H1 (cell line): Measurements from ENCODE around the gene KCTD10. TPM values are rescaled to one million over a fixed set of nuclear protein-coding genes. Genes with fewer than 3 reads are reported as not detected.

Experiments used
- CTCF ChIA-PET: fragments of 300-600 bp; sonication (Branson Sonifier 250); formaldehyde crosslinking; loops from one replicate; lab custom pipeline; 2021; ENCODE audit not compliant: partially characterized antibody; lab: Charles Lee
- POLR2A ChIA-PET: fragments of 300-600 bp; sonication (Branson Sonifier 250); formaldehyde crosslinking; loops from one replicate; lab custom pipeline; 2021; ENCODE audit warnings: inconsistent platforms; ENCODE audit not compliant: partially characterized antibody; lab: Charles Lee
- DNase-seq, 2 experiments: peaks; one replicate each; pipeline versions ENCODE4 v3.0.0 to v3.0.0-alpha.2; 2010 to 2022; ENCODE audit warnings: low spot score in 2 of 2, low read depth in 1 of 2, mixed read lengths in 1 of 2
- FAIRE-seq: peaks from 2 replicates; lab custom pipeline; 2011; peaks lifted over from hg19 to GRCh38; lab: Jason Lieb, UNC
- H2AFZ ChIP-seq: 2 replicates; pipeline ENCODE4 v1.8.1; 2012; ENCODE audit warnings: low read length, inconsistent platforms
- H2AK5ac ChIP-seq: 2 replicates; pipeline ENCODE4 v1.6.1; 2013; ENCODE audit warnings: low read depth, low read length
- H2BK120ac ChIP-seq: replicated peaks from 2 replicates; pipeline ENCODE3; 2013; ENCODE audit warnings: low read depth, low read length, inconsistent platforms
- H2BK12ac ChIP-seq: 2 replicates; pipeline ENCODE4 v1.6.1; 2013; ENCODE audit warnings: low read depth, low read length
- H2BK15ac ChIP-seq: 2 replicates; pipeline ENCODE4 v1.6.1; 2013; ENCODE audit warnings: low read length
- H2BK20ac ChIP-seq: 2 replicates; pipeline ENCODE4 v1.6.1; 2013; ENCODE audit warnings: low read length
- H2BK5ac ChIP-seq: 2 replicates; pipeline ENCODE4 v1.6.1; 2013; ENCODE audit warnings: low read depth, low read length
- H3K14ac ChIP-seq: 2 replicates; pipeline ENCODE4 v1.6.1; 2013; ENCODE audit warnings: inconsistent platforms; ENCODE audit not compliant: insufficient read length
- H3K18ac ChIP-seq: 2 replicates; pipeline ENCODE4 v1.6.1; 2013; ENCODE audit warnings: low read length; ENCODE audit errors: extremely low read depth
- H3K23ac ChIP-seq: 2 replicates; pipeline ENCODE4 v1.6.1; 2013; ENCODE audit warnings: inconsistent platforms; ENCODE audit not compliant: insufficient read length
- H3K23me2 ChIP-seq: 2 replicates; pipeline ENCODE4 v1.6.1; 2013; ENCODE audit warnings: low read depth, low read length
- H3K27ac ChIP-seq: 2 replicates; pipeline ENCODE4 v1.6.1; 2011; ENCODE audit warnings: low read depth, low read length, inconsistent platforms
- H3K27me3 ChIP-seq, 4 experiments: replicated peaks in 1 of 4; 1 replicate in 1 of 4; 2 replicates in 3 of 4; pipeline versions ENCODE4 v1.6.1 to v1.8.1; 2011 to 2013; ENCODE audit warnings: low read length in 3 of 4, mild to moderate bottlenecking in 3 of 4, inconsistent platforms in 2 of 4, mixed read lengths in 2 of 4, moderate library complexity in 1 of 4; ENCODE audit not compliant: control insufficient read depth in 3 of 4, insufficient read depth in 3 of 4; ENCODE audit errors: extremely low read depth in 1 of 4
- H3K36me3 ChIP-seq, 4 experiments: 2 replicates each; pipeline versions ENCODE4 v1.6.1 to v1.8.1; 2011 to 2013; ENCODE audit warnings: mild to moderate bottlenecking in 4 of 4, low read length in 3 of 4, moderate library complexity in 2 of 4, control low read depth in 1 of 4, inconsistent platforms in 1 of 4; ENCODE audit not compliant: insufficient read depth in 4 of 4, control insufficient read depth in 2 of 4
- H3K4ac ChIP-seq: replicated peaks from 2 replicates; pipeline ENCODE3; 2013; ENCODE audit warnings: low read length, low read depth, mixed read lengths, inconsistent platforms; ENCODE audit not compliant: insufficient read length
- H3K4me1 ChIP-seq, 4 experiments: replicated peaks in 1 of 4; 1 replicate in 1 of 4; 2 replicates in 3 of 4; pipeline versions ENCODE4 v1.6.1 to v1.8.1; 2011 to 2013; ENCODE audit warnings: low read length in 3 of 4, inconsistent platforms in 2 of 4, mixed read lengths in 1 of 4; ENCODE audit not compliant: insufficient read depth in 4 of 4, control insufficient read depth in 3 of 4
- H3K4me2 ChIP-seq, 2 experiments: 2 replicates each; pipeline versions ENCODE4 v1.6.1 to v1.8.1; 2011 to 2013; ENCODE audit warnings: low read depth in 2 of 2, low read length in 2 of 2, control low read depth in 1 of 2, inconsistent platforms in 1 of 2, mild to moderate bottlenecking in 1 of 2; ENCODE audit not compliant: insufficient read depth in 1 of 2
- H3K4me3 ChIP-seq, 4 experiments: fragments of 200-600, 300-600 bp in 1 of 4; sonication (generic), shearing (Covaris generic), sonication (Bioruptor Twin) in 1 of 4; 2 replicates each; pipeline versions ENCODE4 v1.5.1 to v1.8.1; 2011 to 2016; ENCODE audit warnings: low read length in 4 of 4, low read depth in 3 of 4, control low read depth in 2 of 4, inconsistent platforms in 2 of 4, mild to moderate bottlenecking in 2 of 4, mixed read lengths in 1 of 4, moderate library complexity in 1 of 4; ENCODE audit not compliant: insufficient read depth in 2 of 4; ENCODE audit errors: extremely low read depth in 1 of 4
- H3K56ac ChIP-seq: replicated peaks from 2 replicates; pipeline ENCODE3; 2013; ENCODE audit warnings: low read depth, mild to moderate bottlenecking, mixed read lengths, low read length, inconsistent platforms; ENCODE audit not compliant: insufficient read length
- H3K79me1 ChIP-seq: 2 replicates; pipeline ENCODE4 v1.6.1; 2013; ENCODE audit warnings: low read depth, low read length, control low read depth
- H3K79me2 ChIP-seq, 2 experiments: 2 replicates each; pipeline versions ENCODE4 v1.6.1 to v1.8.1; 2012 to 2013; ENCODE audit warnings: low read length in 2 of 2, mild to moderate bottlenecking in 2 of 2, inconsistent platforms in 1 of 2; ENCODE audit not compliant: insufficient read depth in 2 of 2, control insufficient read depth in 1 of 2
- H3K9ac ChIP-seq, 4 experiments: replicated peaks in 1 of 4; 1 replicate in 1 of 4; 2 replicates in 3 of 4; pipeline versions ENCODE4 v1.6.1 to v1.8.1; 2011 to 2013; ENCODE audit warnings: low read depth in 3 of 4, low read length in 3 of 4, control low read depth in 2 of 4, mild to moderate bottlenecking in 2 of 4, moderate library complexity in 2 of 4, inconsistent platforms in 1 of 4; ENCODE audit errors: extremely low read depth in 1 of 4
- H3K9me3 ChIP-seq, 2 experiments: 2 replicates each; pipeline versions ENCODE4 v1.6.1 to v1.8.1; 2012 to 2013; ENCODE audit warnings: mild to moderate bottlenecking in 2 of 2, moderate library complexity in 2 of 2, control low read depth in 1 of 2, inconsistent platforms in 1 of 2, low read depth in 1 of 2, low read length in 1 of 2, mixed read lengths in 1 of 2; ENCODE audit not compliant: insufficient read depth in 2 of 2
- H4K20me1 ChIP-seq, 2 experiments: replicated peaks in 1 of 2; 2 replicates each; pipeline versions ENCODE3 to v1.8.1; 2011 to 2013; ENCODE audit warnings: inconsistent platforms in 2 of 2, low read length in 2 of 2, mild to moderate bottlenecking in 1 of 2; ENCODE audit not compliant: insufficient read depth in 2 of 2, control insufficient read depth in 1 of 2
- H4K5ac ChIP-seq: 2 replicates; pipeline ENCODE4 v1.6.1; 2013; ENCODE audit warnings: low read length, low read depth, mixed read lengths, inconsistent platforms; ENCODE audit not compliant: insufficient read length
- H4K8ac ChIP-seq: 2 replicates; pipeline ENCODE4 v1.8.0; 2013; ENCODE audit warnings: mild to moderate bottlenecking, moderate library complexity, low read length, inconsistent platforms; ENCODE audit not compliant: insufficient read depth; ENCODE audit errors: extremely low read depth
- H4K91ac ChIP-seq: replicated peaks from 2 replicates; pipeline ENCODE3; 2013; ENCODE audit warnings: low read length, mixed read lengths, inconsistent platforms; ENCODE audit not compliant: insufficient read length
- BRCA1 ChIP-seq: IDR thresholded peaks from 2 replicates; pipeline ENCODE4 v1.6.1; 2012; ENCODE audit warnings: low read depth, low read length, improper control_type of control experiment
- GTF2F1 ChIP-seq: IDR thresholded peaks from 2 replicates; pipeline ENCODE4 v1.6.1; 2012; ENCODE audit warnings: low read depth, low read length, improper control_type of control experiment, borderline replicate concordance
- JUND ChIP-seq: IDR thresholded peaks from 2 replicates; pipeline ENCODE4 v1.6.1; 2011; ENCODE audit warnings: mild to moderate bottlenecking, improper control_type of control experiment, low read length
- KDM1A ChIP-seq: fragments of 200-600, 300-600 bp; sonication (generic); IDR thresholded peaks from 2 replicates; pipeline ENCODE4 v1.7.1; 2016; ENCODE audit warnings: mild to moderate bottlenecking, low read length, borderline replicate concordance
- PHF8 ChIP-seq: fragments of 200-600 bp; sonication (generic); conservative IDR thresholded peaks from 2 replicates; pipeline ENCODE4 v1.7.1; 2012; ENCODE audit warnings: low read depth, mild to moderate bottlenecking, inconsistent platforms, low read length, moderate library complexity
- POLR2A ChIP-seq, 2 experiments: IDR thresholded peaks; 1 replicate in 1 of 2; 2 replicates in 1 of 2; pipeline ENCODE4 v1.6.1; 2011; ENCODE audit warnings: low read depth in 2 of 2, low read length in 2 of 2, mild to moderate bottlenecking in 2 of 2; ENCODE audit errors: control extremely low read depth in 1 of 2
- RBBP5 ChIP-seq: IDR thresholded peaks from 2 replicates; pipeline ENCODE4 v1.7.1; 2012; ENCODE audit warnings: low read depth, mild to moderate bottlenecking, inconsistent platforms, low read length, moderate library complexity, borderline replicate concordance
- RNF2 ChIP-seq: fragments of 200-900, 300-1000 bp; sonication (generic); IDR thresholded peaks from 2 replicates; pipeline ENCODE4 v1.7.1; 2016; ENCODE audit warnings: borderline replicate concordance, low read depth, mild to moderate bottlenecking, antibody characterized with exemption, low read length; ENCODE audit not compliant: poor library complexity, severe bottlenecking; ENCODE audit errors: missing control alignments
- SIN3A ChIP-seq, 2 experiments: IDR thresholded peaks in 1 of 2; conservative IDR thresholded peaks in 1 of 2; 2 replicates each; pipeline ENCODE4 v1.6.1; 2011 to 2012; ENCODE audit warnings: low read length in 2 of 2, improper control_type of control experiment in 1 of 2, low read depth in 1 of 2, mild to moderate bottlenecking in 1 of 2
- SUZ12 ChIP-seq: fragments of 200-600 bp; sonication (generic); IDR thresholded peaks from 2 replicates; pipeline ENCODE4 v1.6.1; 2012; ENCODE audit warnings: mild to moderate bottlenecking, inconsistent platforms, low read length, moderate library complexity, mixed read lengths
- TCF12 ChIP-seq: IDR thresholded peaks from 2 replicates; pipeline ENCODE4 v1.6.1; 2011; ENCODE audit warnings: low read depth, mild to moderate bottlenecking, low read length
- WGBS, 2 experiments: shearing (Covaris generic) in 1 of 2; methylation state at CpG; one replicate each; pipeline versions ENCODE4 v1.1.6 to v1.1.7; 2013 to 2015; ENCODE audit warnings: low lambda C conversion rate in 2 of 2, mixed read lengths in 2 of 2, inconsistent platforms in 1 of 2, low coverage in 1 of 2, missing lambda C conversion rate in 1 of 2; ENCODE audit not compliant: insufficient replicate concordance in 2 of 2, insufficient coverage in 1 of 2, insufficient read length in 1 of 2; ENCODE audit errors: extremely low coverage in 1 of 2, missing lambda C conversion rate in 1 of 2; 5-methylcytosine and 5-hydroxymethylcytosine counted together
- polyA plus RNA-seq, 7 experiments: library from polyadenylated mRNA; depleted of rRNA in 3 of 7; stranded (reverse) in 5 of 7; unstranded in 2 of 7; fragments of >200 nt in 5 of 7; fragments of 200-250 nt in 2 of 7; gene quantifications; 1 replicate in 5 of 7; 2 replicates in 1 of 7; 4 replicates in 1 of 7; pipeline versions ENCODE4 v1.2.1 to v1.2.3, GENCODE V29; 2011 to 2013; ENCODE audit warnings: missing spikeins in 2 of 7, mixed read lengths in 2 of 7
- total RNA-seq: library from RNA; stranded (reverse); fragmentation: NEBNext Ultra II Directional; extraction: Animal tissue kit (Norgen Biotek cat#: 25700); gene quantifications from 2 replicates; pipeline ENCODE4 v1.2.1, GENCODE V29; 2021
- TF ChIP-seq, protein P1 (sequence below): IDR thresholded peaks from 2 replicates; pipeline ENCODE4 v1.6.1; 2011; ENCODE audit warnings: low read length, improper control_type of control experiment

KCTD10 gene
- total and polyA plus RNA-seq, 2 of the 8 experiments (the other 6 are each of a cell fraction or from before 2014, with no cell fraction given): 45.3 to 52.4 TPM

DNA sequence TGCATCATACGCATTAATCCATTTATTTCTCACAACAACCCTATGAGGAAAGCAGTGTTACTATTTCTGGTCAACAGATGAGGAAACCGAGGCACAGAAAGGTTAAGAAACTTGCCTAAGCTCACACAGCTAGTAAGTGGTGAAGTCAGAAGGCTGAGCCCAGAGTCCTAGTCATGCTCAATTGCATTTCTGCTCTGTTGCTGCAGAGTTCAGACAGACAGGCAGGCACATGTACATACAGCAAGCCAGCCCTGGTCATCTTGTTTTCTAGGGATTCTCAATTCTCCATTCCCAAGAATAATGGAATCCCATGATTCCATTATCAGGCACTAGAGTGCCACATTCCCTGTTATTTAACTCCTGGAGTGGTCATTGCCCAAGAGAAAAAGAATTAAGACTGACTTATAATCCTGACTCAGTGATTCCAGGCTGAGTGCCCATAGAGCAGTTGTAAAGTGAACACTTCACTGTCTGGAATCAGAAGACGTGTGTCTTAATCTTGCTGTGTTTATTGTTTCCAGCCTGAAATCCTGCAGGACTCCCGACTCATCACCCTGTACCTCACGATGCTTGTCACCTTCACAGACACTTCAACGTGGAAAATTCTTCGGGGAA is 11.1 kb upstream of the KCTD10 start:
- H4K20me1 ChIP-seq: peaks cover 2 to 4% of the 10 kb centered on the region in 2 experiments
- H3K27ac ChIP-seq: no peak overlapping the region
- no peaks in the 10 kb centered on the region for H3K4me1 ChIP-seq
- peaks cover 9 to 74% (median 47%) of the 10 kb centered on the region in 4 experiments for H3K36me3 ChIP-seq
- H3K4ac ChIP-seq: no peak overlapping the region
- no peaks in the 10 kb centered on the region for H3K23me2 ChIP-seq
- no peak overlapping the region for H2BK120ac ChIP-seq
- H2AK5ac ChIP-seq: no peak overlapping the region
- CTCF ChIA-PET: interaction anchor here (0.9 to 1.0 kb wide), 3 partner anchors 10 to 55 kb away, joined by 3 to 4 read pairs (median 3); no protein-coding TSS in a partner anchor
- H3K56ac ChIP-seq: no peak overlapping the region
- H3K79me1 ChIP-seq: no peaks in the 10 kb centered on the region
- DNase-seq (no peak), FAIRE-seq (no peak)
- H3K14ac ChIP-seq: no peak overlapping the region
- no peak overlapping the region for H3K4me3 ChIP-seq
- H4K5ac ChIP-seq: no peak overlapping the region
- no peak overlapping the region for H3K18ac ChIP-seq
- no peaks in the 10 kb centered on the region for H3K9me3 ChIP-seq
- no peak overlapping the region for H2AFZ ChIP-seq
- H2BK5ac ChIP-seq: no peak overlapping the region
- H3K23ac ChIP-seq: no peak overlapping the region
- no peak overlapping the region for H3K9ac ChIP-seq
- H2BK12ac ChIP-seq: no peak overlapping the region
- no peaks in the 10 kb centered on the region for H3K79me2 ChIP-seq
- no peak overlapping the region for H3K4me2 ChIP-seq
- no peak overlapping the region for H2BK20ac ChIP-seq
- no peak overlapping the region for H4K91ac ChIP-seq
- no peak overlapping the region for H2BK15ac ChIP-seq
- no peaks in the 10 kb centered on the region for H3K27me3 ChIP-seq
- WGBS, 2 experiments: 86% methylated on average over 7 of the region's 7 CpGs; no CpG with 5 or more reads in 1 of the 2 experiments
- POLR2A ChIA-PET: interaction anchor here (1.2 kb wide), 1 partner anchor 14 kb away, joined by 3 read pairs; no protein-coding TSS in a partner anchor
- no peak overlapping the region for H4K8ac ChIP-seq
- no peak for TF ChIP-seq BRCA1
- no peak for TF ChIP-seq KDM1A
- no peak for TF ChIP-seq PHF8
- TF ChIP-seq RNF2: no peak
- no peak for TF ChIP-seq TCF12
- TF ChIP-seq RBBP5: no peak
- no peak for TF ChIP-seq JUND
- TF ChIP-seq, protein P1, sequence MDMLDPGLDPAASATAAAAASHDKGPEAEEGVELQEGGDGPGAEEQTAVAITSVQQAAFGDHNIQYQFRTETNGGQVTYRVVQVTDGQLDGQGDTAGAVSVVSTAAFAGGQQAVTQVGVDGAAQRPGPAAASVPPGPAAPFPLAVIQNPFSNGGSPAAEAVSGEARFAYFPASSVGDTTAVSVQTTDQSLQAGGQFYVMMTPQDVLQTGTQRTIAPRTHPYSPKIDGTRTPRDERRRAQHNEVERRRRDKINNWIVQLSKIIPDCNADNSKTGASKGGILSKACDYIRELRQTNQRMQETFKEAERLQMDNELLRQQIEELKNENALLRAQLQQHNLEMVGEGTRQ: no peak
- no peak for TF ChIP-seq GTF2F1
- TF ChIP-seq SIN3A (conservative IDR thresholded peaks at IDR 0.05 in 1 of 2, IDR thresholded peaks at IDR 0.05 in 1 of 2; ENCODE audit: low read depth in 1 of 2, low read length in 2 of 2): no peak
- no peak for TF ChIP-seq POLR2A (IDR thresholded peaks at IDR 0.05; ENCODE audit: control extremely low read depth in 1 of 2, low read depth in 2 of 2, low read length in 2 of 2)
- TF ChIP-seq SUZ12: no peak
